ENCODE measurements around the gene FOXJ2.

DNA sequence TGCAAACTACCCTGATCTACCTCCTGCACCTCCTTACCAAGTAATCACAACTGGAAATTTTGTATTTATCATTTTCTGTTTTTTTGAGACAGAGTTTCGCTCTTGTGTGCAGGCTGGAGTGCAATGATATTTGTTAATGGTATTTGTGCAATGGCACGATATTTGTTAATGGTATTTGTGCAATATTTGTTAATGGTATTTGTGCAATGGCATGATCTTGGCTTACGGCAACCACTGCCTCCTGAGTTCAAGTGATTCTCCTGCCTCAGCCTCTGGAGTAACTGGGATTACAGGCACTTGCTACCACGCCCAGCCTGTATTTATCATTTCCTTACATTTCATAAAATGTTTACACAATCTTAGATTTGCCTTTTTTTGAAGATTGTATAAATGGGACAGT lies 43.9 kb downstream of the FOXJ2 start:
- TF ChIP-seq, protein P1, sequence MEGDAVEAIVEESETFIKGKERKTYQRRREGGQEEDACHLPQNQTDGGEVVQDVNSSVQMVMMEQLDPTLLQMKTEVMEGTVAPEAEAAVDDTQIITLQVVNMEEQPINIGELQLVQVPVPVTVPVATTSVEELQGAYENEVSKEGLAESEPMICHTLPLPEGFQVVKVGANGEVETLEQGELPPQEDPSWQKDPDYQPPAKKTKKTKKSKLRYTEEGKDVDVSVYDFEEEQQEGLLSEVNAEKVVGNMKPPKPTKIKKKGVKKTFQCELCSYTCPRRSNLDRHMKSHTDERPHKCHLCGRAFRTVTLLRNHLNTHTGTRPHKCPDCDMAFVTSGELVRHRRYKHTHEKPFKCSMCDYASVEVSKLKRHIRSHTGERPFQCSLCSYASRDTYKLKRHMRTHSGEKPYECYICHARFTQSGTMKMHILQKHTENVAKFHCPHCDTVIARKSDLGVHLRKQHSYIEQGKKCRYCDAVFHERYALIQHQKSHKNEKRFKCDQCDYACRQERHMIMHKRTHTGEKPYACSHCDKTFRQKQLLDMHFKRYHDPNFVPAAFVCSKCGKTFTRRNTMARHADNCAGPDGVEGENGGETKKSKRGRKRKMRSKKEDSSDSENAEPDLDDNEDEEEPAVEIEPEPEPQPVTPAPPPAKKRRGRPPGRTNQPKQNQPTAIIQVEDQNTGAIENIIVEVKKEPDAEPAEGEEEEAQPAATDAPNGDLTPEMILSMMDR (conservative IDR thresholded peaks at IDR 0.05 in 1 of 2, IDR thresholded peaks at IDR 0.05 in 1 of 2; ENCODE audit: low read depth in 1 of 2, low read length in 2 of 2): no peak
- no peak for TF ChIP-seq EZH2 (IDR thresholded peaks at IDR 0.05; ENCODE audit: low read length, missing control alignments)

Measured in fibroblast of lung (primary cell).